GM18858 (cell line): ENCODE measurements around the gene CCR5AS.
"Not testable (repeated sequence)": the region's sequence is repeated elsewhere in the genome, so short reads cannot be mapped to it uniquely, and the experiment has no call there.

Experiments used
- ATAC-seq: cut with Tn5 transposase; IDR thresholded peaks from one replicate; pipeline ENCODE4 v1.9.1; 2021; ENCODE audit not compliant: unreplicated experiment

CCR5AS gene

DNA sequence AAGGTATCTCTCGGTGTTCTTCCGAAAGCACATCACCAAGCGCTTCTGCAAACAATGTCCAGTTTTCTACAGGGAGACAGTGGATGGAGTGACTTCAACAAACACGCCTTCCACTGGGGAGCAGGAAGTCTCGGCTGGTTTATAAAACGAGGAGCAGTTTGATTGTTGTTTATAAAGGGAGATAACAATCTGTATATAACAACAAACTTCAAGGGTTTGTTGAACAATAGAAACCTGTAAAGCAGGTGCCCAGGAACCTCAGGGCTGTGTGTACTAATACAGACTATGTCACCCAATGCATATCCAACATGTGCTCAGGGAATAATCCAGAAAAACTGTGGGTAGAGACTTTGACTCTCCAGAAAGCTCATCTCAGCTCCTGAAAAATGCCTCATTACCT is 48.4 kb downstream of the CCR5AS start:
- ATAC-seq: no peak

DNA sequence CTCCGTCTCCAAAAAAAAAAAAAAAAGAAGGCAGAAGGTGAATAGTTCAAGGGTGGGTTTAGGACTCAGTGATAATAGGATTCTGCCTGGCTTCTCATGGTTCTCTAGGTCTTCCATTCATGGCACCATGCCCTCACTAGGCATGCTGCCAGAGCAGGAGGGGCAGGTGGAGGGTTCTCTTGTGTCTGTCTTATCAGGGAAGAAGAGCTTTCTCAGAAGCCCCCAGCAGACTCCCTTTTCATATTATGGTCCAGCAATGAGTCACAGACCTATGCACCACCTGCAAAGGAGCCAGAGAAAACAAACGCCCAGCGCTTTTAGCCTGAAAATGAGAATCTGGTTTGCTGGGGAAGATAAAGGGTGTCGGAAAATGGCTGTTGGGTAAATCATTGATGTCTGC is 50.0 kb downstream of the CCR5AS start:
- no peak for ATAC-seq

DNA sequence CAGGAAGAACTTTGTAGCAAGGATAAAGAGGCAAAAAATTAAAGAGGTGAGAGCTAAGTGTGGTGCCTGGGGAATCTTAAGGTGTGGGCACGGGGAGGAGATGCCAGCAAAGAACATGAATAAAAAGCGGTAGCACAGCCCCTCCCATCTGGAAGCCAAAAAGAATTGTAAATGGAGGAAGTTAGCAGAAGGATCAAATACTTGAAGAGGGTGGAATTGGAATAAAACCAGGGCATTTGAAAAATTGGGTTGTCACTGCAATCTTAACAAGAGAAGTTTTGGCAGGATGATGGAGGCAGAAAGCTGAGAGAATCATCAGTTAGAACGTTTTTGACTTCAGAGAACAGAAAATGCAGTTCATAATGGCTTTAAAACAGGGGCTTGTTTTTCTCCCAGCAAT is 50.6 kb downstream of the CCR5AS start:
- ATAC-seq: no peak

DNA sequence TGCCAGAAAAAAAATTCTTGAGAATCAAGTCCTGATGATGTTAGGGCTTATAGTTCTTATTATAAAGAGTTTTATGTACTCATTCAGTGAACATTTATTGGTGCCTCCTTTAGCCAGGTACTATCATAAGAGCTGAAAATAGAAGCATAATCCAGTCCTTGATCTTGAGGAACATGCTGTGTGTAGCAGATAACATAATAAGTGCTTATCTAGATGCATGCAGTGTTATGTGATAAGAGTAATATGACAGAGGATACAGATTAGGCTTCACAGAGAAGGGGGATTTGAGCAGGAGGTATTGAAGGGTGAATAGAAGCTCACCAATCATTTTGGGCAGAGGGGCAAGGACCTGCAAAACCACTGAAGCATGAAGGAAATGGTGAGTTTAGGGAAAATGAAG is 51.9 kb downstream of the CCR5AS start:
- no peak for ATAC-seq

DNA sequence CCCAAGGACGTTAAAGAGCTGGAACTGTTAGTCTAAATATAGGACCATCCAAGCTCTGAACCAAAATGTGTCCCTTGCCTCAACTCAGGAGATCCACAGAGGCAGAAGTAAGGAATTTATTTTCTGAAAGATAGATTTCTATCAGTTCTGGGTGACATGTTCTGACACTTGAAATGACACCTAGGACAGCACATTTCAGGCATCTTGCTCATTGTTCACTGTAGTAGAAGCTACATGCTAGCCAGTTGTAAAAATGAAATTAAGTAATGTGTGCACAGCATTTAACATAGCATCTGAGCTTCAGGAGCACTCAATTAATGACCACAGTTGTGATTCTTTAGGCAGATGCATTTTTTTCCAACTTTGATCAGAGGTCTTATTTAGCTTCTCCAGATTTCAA is 52.4 kb downstream of the CCR5AS start:
- ATAC-seq: no peak

DNA sequence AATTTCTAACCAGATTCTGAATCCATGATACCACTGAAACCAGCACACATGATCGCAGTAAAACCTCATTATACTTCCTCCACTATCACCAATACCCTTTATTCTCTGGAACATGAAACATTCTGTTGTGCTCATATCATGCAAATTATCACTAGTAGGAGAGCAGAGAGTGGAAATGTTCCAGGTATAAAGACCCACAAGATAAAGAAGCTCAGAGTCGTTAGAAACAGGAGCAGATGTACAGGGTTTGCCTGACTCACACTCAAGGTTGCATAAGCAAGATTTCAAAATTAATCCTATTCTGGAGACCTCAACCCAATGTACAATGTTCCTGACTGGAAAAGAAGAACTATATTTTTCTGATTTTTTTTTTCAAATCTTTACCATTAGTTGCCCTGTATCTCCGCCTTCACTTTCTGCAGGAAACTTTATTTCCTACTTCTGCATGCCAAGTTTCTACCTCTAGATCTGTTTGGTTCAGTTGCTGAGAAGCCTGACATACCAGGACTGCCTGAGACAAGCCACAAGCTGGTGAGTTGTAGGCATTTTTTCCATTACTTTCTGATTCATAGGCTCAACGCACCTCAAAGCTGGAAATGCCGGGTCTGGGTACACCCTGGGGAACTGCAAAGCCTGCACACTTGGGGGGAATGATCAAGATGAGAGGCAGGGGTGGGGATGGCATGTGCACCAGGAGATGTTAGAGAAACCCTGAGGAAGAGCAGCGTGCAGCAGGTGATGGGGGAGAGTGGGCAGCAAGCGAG is 53.0 kb downstream of the CCR5AS start, which contains the start of gene CCR2:
Gene CCR2, plus strand, starts transcription at position 465 of the 764 bp plus-strand sequence. CDS start 3,417 bp downstream, outside the sequence.
- no peak for ATAC-seq

DNA sequence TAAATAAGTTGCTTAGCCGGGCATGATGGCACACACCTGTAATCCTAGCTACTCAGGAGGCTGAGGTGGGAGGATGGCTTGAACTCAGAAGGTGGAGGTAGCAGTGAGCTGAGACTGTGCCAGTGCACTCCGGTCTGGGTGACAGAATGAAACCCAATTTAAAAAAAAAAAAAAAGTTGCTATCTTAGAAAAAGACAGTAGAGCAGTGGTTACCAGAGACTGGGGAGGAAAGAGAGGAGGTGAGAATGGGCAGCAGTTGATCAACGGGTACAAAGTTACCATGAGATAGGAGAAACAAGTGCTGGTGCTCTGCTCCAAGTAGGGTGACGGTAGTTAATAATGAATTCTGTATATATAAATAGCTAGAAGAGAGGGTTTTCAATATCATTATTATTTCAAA is 53.8 kb downstream of the CCR5AS start:
- ATAC-seq: no peak

DNA sequence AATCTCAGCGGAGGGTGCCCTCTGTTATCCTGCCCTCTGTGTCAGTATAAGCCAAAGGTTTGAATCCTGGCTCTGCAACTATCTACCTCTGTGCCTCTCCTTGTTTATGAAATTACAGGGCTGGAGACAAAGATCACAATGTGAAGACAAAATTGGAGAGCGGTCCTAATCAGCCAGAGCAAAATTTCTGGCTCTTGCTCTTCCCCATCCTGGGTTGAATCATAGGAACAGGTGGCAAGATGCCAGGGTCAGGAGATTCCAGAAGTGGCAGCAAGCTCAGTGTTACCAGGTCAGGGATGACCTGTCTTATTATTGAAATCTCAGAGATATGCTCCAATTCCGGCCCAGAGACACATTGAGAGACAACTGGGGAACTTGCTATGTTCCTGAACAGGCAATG is 55.2 kb downstream of the CCR5AS start:
- ATAC-seq: no peak

DNA sequence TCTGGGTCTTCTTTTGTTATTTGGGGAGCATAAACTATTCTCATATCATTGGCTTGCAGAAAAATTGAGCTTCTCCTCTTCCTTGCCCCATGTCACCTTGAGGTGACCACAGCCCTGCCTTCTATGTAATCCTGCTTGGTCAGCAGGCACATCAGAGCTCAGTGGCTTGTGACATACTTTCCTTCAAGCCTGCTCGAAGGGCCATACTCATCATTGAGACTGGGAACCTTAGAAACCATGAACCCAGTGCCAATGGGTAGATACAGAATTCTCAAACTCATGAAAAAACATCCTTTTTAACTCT is 56.7 kb downstream of the CCR5AS start:
- no peak for ATAC-seq

DNA sequence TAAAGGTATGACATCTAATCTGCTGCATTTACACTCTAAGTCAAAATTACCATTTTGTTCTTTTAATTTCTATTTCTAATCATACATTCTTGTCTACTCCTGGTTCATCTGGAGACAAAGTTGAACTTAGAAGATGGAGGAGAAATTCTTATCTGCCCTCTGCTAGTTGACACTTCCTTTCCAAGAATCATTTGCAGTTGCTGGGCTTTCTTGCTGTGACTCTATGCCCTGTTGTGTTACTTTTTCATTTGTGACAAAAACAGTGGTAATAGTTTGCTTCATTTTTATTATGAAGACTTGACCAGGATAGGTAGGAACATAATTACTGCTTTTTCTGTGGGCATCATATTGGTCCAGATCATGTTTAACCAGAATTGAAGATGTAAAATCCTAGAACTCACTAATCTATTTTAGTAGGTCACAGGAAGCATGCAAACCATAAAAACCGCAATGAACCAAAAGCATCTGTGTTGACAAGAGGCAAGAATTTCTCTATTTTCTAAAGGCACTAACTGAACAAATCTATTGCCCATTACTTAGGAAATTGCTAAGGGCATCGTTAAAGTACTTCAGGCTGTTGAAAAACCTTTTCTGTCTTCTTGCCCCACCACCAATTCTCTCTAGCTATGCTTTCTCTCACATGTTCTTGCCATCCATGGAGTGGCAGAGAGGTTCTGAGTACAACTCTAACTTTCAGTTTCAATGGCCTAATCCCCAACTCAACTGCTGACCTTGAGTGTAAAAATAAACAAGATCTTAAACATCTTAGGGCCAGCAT is 57.2 kb downstream of the CCR5AS start:
- ATAC-seq: no peak

DNA sequence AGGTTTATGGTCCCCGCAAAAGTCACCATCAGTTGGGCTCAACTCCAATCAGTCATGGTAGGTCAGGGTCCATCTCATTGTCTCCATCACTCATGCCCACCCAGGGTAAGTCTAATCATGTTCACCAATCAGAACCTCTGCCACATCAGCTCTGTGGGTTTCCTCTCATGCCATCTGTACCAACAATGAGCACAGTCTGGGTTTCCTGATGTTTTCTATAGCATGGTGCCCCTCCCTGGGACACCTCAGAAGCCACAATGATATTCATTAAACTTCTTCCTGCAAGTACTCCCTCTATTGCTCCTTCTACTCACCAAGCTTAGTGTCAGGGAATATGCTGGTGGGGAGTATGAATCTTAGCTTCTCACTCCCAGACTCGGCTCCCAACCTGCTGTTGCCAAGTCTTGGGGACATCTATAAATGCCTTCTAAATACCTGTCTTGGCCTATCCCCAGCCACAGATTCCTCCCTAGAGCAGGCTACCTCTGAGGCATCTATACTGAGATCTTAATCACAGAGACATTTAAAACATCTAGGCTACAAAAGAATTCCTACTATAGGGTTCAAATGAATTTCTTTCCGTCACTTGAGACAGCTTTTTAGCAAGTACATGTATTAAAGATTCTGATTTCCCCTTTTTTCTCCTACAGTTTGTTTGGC is 57.9 kb downstream of the CCR5AS start:
- ATAC-seq: no peak

DNA sequence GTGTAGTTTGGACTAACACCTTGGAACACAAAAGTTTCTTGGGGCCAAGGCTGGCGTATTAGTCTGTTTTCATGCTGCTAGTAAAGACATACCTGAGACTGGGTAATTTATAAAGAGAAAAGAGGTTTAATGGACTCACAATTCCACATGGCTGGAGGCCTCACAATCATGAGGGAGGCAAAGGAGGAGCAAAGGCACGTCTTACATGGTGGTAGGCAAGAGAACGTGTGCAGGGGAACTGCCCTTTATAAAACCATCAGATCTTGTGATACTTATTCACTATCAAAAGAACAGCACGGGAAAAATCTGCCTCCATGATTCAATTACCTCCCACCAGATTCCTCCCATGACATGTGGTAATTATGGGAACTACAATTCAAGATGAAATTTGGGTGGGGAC is 62.4 kb downstream of the CCR5AS start:
- ATAC-seq: no peak

DNA sequence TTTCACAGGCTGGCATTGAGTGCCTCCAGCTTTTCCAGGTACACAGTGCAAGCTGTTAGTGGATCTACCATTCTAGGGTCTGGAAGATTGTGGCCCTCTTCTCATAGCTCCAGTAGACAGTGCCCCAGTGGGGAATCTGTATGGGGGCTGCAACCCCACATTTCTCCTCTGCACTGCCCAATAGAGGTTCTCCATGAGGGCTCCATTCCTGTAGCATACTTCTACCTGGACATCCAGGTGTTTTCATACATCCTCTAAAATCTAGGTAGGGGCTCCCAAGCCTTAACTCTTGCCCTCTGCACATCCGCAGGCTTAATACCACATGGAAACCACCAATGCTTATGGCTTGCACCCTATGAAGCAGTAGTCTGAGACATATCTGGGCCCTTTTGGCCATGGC is 68.0 kb downstream of the CCR5AS start:
- ATAC-seq: no peak

DNA sequence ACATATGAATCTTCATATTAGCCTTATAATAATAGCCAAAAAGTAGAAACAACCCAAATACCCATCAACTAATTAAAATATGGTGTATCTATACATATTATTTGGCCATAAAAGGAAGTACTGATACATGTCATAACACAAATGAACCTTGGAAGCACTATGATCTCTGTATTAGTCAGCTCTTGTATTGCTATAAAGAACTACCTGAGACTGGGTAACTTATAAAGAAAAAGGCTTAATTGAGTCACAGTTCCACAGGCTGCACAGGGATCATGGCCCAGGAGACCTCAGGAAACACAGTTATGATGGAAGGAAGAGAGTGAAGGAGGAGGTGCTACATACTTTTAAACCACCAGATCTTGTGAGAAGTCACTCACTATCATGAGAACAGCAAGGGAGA is 69.0 kb downstream of the CCR5AS start:
- no peak for ATAC-seq

DNA sequence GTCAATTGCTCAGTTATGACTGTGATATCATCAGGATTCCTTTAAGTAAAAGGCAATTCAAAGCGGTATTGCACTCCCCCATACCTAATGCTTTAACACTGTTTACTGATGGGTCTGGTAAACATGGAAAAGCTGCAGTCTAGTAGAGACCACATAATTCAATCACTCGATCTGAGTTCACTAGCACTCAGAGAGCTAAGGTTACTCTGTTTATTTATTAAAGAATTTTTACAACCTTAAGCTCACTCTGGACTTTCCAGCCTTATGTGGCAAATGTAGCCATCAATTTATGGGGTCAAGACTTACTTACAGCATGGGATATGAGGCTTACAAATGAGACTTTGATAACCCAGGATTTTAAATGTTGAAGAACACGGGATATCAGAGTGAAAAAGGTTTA is 71.3 kb downstream of the CCR5AS start:
- no peak for ATAC-seq

DNA sequence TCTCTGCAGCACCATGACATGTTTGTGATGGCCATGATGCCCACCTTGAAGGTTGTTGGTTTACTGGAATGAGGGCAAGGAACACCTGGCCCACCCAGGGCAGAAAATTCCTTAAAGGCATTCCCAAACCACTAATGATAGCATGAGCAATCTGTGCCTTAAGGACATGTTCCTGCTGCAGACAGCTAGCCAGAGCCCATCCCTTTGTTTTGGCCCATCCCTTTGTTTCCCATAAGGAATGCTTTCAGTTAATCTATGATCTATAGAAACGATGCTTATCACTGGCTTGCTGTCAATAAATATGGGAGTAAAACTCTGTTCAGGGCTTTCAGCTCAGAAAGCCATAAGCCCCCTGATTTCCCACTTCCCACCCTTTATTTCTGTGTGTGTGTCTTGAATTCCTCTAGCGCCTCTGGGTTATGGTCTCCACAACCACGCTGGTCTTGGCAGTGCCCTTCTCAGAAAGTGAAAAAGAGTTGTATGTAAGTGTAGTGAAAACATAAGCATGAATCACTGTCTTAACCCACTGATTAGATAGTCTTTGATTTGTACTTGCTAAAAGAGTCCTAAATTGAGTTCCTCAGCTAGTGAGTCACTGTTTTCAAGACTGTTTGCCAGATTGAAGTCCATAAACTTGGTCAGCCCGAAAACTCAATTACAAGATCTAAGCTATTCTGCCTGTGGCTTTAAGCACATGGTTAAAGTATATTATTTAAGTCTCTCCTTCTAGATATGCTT is 72.0 kb downstream of the CCR5AS start:
- no peak for ATAC-seq

DNA sequence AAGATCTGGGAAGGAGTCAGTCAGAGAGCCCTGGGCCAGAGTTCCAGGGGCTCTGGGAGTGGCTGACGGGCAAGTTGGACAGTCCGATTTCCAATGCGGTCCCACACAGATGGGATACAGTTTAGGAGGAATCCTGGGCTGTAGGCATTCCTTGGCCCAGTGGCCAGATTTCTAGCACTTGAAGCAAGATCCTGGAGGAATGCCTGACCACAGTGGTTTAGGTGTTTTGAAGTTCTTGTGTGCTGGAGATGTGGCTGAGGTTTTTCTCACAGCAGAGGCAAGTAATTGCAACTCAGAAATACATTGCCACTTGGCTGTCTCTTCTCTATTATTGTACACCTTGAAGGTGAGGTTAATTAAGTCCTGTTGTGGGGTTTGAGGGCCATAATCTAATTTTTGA is 76.2 kb downstream of the CCR5AS start:
- ATAC-seq: not testable (repeated sequence)

DNA sequence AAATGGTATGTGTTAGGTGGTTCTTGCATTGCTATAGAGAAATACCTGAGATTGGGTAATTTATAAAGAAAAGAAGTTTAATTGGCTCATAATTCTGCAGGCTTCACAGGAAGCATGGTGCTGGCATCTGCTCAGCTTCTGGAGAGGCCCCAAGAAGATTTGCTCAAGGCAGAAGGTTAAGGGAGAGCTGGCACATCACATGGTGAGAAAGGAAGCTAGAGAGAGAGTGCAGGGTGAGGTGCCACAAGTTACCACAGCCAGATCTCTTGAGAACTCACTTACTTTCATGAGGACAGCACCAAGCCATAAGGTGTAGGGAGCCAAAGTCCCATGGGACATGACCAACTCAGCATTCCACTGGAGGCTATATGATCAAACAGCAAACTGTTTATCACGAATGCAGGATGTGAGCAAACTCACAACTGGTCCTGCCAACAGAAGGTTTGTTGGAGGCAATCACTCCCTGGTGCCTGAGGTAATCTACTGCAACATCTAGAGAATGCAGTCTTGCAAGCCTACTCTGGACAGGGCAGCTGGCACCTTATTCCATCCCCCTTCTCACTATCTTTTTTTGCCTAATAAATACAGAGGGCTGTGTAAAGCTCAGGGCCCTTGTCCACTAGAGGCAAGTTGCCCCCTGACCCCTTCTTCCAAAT is 81.1 kb downstream of the CCR5AS start:
- no peak for ATAC-seq

DNA sequence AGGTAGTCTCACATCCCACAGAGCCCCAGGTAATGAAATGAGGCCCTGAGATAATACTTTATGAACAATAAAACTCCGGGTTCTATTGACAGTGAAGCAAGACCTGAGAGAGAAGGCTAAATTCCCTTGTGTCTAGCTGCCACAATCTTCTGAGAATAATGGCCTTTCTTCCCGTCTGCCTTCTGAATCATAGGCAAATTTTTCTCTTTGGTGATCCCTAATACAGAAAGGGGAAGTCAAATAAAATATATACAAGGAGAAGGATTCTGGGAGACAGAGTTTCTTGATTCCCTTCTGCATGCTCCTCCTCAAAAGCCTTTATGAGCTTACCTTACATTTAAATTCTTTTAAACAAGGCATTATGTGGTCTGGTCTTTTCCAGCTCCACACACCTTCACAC is 82.8 kb downstream of the CCR5AS start:
- no peak for ATAC-seq

DNA sequence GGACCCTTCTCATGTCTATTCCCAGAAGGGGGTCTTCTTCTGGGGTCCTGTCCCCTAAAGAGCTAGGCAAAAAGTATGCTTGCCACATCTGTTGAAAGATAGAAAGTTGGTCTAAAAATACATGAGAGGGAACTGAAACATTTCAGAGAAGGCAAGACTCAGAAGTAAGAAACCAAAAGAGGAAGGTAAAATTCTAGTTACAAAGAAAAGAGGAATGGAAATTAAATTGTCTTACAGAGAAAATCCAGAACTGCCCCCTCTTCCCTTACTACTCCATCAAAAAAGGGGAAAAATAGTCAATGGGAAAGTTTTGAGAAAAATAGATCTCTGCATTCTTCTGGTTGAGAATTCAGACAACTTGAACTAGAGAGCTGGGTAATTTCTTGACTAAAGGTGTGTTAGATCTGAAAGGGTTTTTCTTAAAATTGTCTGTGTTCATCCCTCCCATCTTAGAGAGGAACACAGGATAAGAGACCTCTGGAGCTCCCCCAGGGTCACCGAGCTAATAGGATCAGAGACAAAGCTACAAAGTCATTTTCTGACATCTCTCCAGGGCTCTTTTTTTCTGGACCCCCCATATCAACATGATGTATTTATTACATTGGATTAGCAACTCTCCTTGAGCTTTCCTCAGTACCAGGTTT is 85.3 kb downstream of the CCR5AS start:
- peak; percentile 42 for ATAC-seq
